Adrenal gland (tissue), 12 donors: ENCODE measurements around the gene MTMR10. TPM values are rescaled to one million over a fixed set of nuclear protein-coding genes. Genes with fewer than 3 reads are reported as not detected.

Experiments used
- DNase-seq, 7 donors: peaks; one replicate each; pipeline ENCODE4 v3.0.0-alpha.2; 2019 to 2020
- H3K27ac ChIP-seq, 5 donors: fragments of 200-600 bp; sonication (generic) in 4 of 5; 1 replicate in 3 of 5; 2 replicates in 2 of 5; pipeline versions ENCODE4 v1.5.1 to v1.8.0; 2016 to 2020; ENCODE audit warnings: mild to moderate bottlenecking in 1 of 5
- H3K27me3 ChIP-seq: fragments of 200-600 bp; 2 replicates; pipeline ENCODE4 v1.8.0; 2021
- H3K36me3 ChIP-seq, 2 donors: fragments of 200-600 bp; replicated peaks in 1 of 2; 1 replicate in 1 of 2; 2 replicates in 1 of 2; pipeline versions ENCODE4 v1.5.1 to v1.8.0; 2018 to 2022
- H3K4me1 ChIP-seq, 2 donors: fragments of 200-600 bp; replicated peaks in 1 of 2; 1 replicate in 1 of 2; 2 replicates in 1 of 2; pipeline versions ENCODE4 v1.5.1 to v1.8.0; 2018 to 2021
- H3K4me3 ChIP-seq, 4 donors: fragments of 200-600 bp; sonication (generic) in 3 of 4; one replicate each; pipeline ENCODE4 v1.5.1; 2016 to 2018
- H3K9me3 ChIP-seq, 3 donors: fragments of 200-600 bp; sonication (generic) in 1 of 3; replicated peaks in 1 of 3; 1 replicate in 2 of 3; 2 replicates in 1 of 3; pipeline versions ENCODE4 v1.5.1 to v1.8.0; 2016 to 2021
- POLR2A ChIP-seq, 2 donors: fragments of 450-650 bp; IDR thresholded peaks; one replicate each; pipeline ENCODE4 v1.6.1; 2017; ENCODE audit warnings: antibody characterized with exemption in 2 of 2, mild to moderate bottlenecking in 2 of 2, moderate library complexity in 1 of 2
- WGBS, 4 donors: extraction: QIAGEN DNeasy Blood & Tissue Kit in 2 of 4; methylation state at CpG; one replicate each; pipeline versions ENCODE4 v1.1.5 to v1.1.7; 2013 to 2017; 5-methylcytosine and 5-hydroxymethylcytosine counted together
- intact Hi-C, 2 donors: fragments of 100-400 bp; cut with DNase I; formaldehyde crosslinking; loops; one replicate each; pipeline versions ENCODE4 v1.14.1 to v1.15.0; 2022 to 2023
- polyA plus RNA-seq, 3 donors: library from polyadenylated mRNA; stranded (reverse); fragments of 200-250 nt in 2 of 3; fragments of 350-450 nt in 1 of 3; fragmentation: Illumina TruSeq in 1 of 3; extraction: RNeasy Lipid Tissue Mini Kit (QIAGEN cat#74804) in 1 of 3; gene quantifications; one replicate each; pipeline ENCODE4 v1.2.3, GENCODE V29; 2013 to 2014
- total RNA-seq, 9 donors: library from RNA; depleted of rRNA in 4 of 9; stranded (reverse); fragments of >200 nt in 4 of 9; fragments of 120-200 nt in 1 of 9; fragmentation: NEBNext Ultra II Directional in 1 of 9; extraction: Animal tissue kit (Norgen Biotek cat#: 25700) in 1 of 9; gene quantifications; one replicate each; pipeline versions ENCODE4 v1.1.0 to v1.2.4, GENCODE V29; 2013 to 2023
- TF ChIP-seq, protein P1 (sequence below), 6 experiments: fragments of 450-650 bp in 4 of 6; fragments of 200-600 bp in 2 of 6; sonication (generic) in 1 of 6; IDR thresholded peaks; 1 replicate in 5 of 6; 2 replicates in 1 of 6; pipeline versions ENCODE4 v1.5.1 to v1.8.0; 2016 to 2021; ENCODE audit warnings: antibody characterized with exemption in 6 of 6, mild to moderate bottlenecking in 2 of 6, moderate library complexity in 1 of 6
- donor health status: healthy with polysubstance abuse.
- donor health status: Bipolar disorder and iron deficiency.
- donor health status: DM: yes; HTN: yes; CAD: no.
- donor health status: DM: no; HTN: no; CAD: no.
- donor health status: DM: no; HTN: no; CAD: no.
- donor health status: DM: yes; HTN: yes; CAD: no.

Gene MTMR10
- total and polyA plus RNA-seq, 12 donors, result 9.2 to 42.7 (median 21.5) TPM

- Histone ChIP-seq H3K36me3 (peaks cover 0 to 76% of the 10 kb centered on the region in 2 donors), H3K9me3 (no peaks in the 10 kb centered on the region), H3K27ac (no peak overlapping the region), H3K27me3 (no peaks in the 10 kb centered on the region), H3K4me1 (no peaks in the 10 kb centered on the region), H3K4me3 (no peak overlapping the region)
- no peak for DNase-seq
- 90 to 95% (median 92%) methylated on average over 13 to 15 of the region's 15 CpGs for WGBS, 4 donors
- TF ChIP-seq, protein P1, sequence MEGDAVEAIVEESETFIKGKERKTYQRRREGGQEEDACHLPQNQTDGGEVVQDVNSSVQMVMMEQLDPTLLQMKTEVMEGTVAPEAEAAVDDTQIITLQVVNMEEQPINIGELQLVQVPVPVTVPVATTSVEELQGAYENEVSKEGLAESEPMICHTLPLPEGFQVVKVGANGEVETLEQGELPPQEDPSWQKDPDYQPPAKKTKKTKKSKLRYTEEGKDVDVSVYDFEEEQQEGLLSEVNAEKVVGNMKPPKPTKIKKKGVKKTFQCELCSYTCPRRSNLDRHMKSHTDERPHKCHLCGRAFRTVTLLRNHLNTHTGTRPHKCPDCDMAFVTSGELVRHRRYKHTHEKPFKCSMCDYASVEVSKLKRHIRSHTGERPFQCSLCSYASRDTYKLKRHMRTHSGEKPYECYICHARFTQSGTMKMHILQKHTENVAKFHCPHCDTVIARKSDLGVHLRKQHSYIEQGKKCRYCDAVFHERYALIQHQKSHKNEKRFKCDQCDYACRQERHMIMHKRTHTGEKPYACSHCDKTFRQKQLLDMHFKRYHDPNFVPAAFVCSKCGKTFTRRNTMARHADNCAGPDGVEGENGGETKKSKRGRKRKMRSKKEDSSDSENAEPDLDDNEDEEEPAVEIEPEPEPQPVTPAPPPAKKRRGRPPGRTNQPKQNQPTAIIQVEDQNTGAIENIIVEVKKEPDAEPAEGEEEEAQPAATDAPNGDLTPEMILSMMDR (IDR thresholded peaks at IDR 0.05), result no peak
- TF ChIP-seq POLR2A (IDR thresholded peaks at IDR 0.05), result no peak
- intact Hi-C loops, result loop anchor here in 1 of 2 donors (10.0 kb wide), 1 partner anchor 63 kb away; no protein-coding TSS in a partner anchor
Measured at GRCh38 chr15:30941520-30941919, 49.9 kb downstream of the MTMR10 start.

- H3K36me3 ChIP-seq, result peaks cover 0 to 73% of the 10 kb centered on the region in 2 donors
- no peak for TF ChIP-seq POLR2A (IDR thresholded peaks at IDR 0.05)
- TF ChIP-seq, protein P1 (IDR thresholded peaks at IDR 0.05), result no peak
- H3K4me3 ChIP-seq, result no peak overlapping the region
- no peaks in the 10 kb centered on the region for H3K4me1 ChIP-seq
- H3K27ac ChIP-seq, result no peak overlapping the region
- DNase-seq, result no peak
- no peaks in the 10 kb centered on the region for H3K9me3 ChIP-seq
- WGBS, 4 donors, result 85 to 91% (median 87%) methylated on average over 4 of the region's 4 CpGs
- intact Hi-C loops, result loop anchor here in 1 of 2 donors (10.0 kb wide), 1 partner anchor 64 kb away; no protein-coding TSS in a partner anchor
- no peaks in the 10 kb centered on the region for H3K27me3 ChIP-seq
Measured at GRCh38 chr15:30940359-30940758, 51.1 kb downstream of the MTMR10 start.

- intact Hi-C loops, result no loop called here
- peaks cover 0 to 77% of the 10 kb centered on the region in 2 donors for H3K36me3 ChIP-seq
- no peaks in the 10 kb centered on the region for H3K9me3 ChIP-seq
- no peaks in the 10 kb centered on the region for H3K4me1 ChIP-seq
- no peak overlapping the region for H3K4me3 ChIP-seq
- H3K27ac ChIP-seq, result no peak overlapping the region
- TF ChIP-seq, protein P1 (IDR thresholded peaks at IDR 0.05), result no peak
- no peak for TF ChIP-seq POLR2A (IDR thresholded peaks at IDR 0.05)
- H3K27me3 ChIP-seq, result no peaks in the 10 kb centered on the region
- DNase-seq, result no peak
- WGBS, 4 donors, result 91 to 95% (median 93%) methylated on average over 7 of the region's 7 CpGs
Measured at GRCh38 chr15:30939161-30939560, 52.3 kb downstream of the MTMR10 start.

GRCh38 chr15:30933293-30933692 lies 58.1 kb downstream of the MTMR10 start:
- no peak for DNase-seq

More at GRCh38 chr15:30933293-30933692, 58.1 kb downstream of the MTMR10 start:
- no peaks in the 10 kb centered on the region for H3K9me3 ChIP-seq
- intact Hi-C loops, result no loop called here
- no peaks in the 10 kb centered on the region for H3K4me1 ChIP-seq
- no peak for TF ChIP-seq POLR2A (IDR thresholded peaks at IDR 0.05)
- TF ChIP-seq, protein P1 (IDR thresholded peaks at IDR 0.05), result no peak
- H3K27me3 ChIP-seq, result no peaks in the 10 kb centered on the region
- H3K4me3 ChIP-seq, result no peak overlapping the region
- no peak overlapping the region for H3K27ac ChIP-seq
- H3K36me3 ChIP-seq, result peaks cover 0 to 51% of the 10 kb centered on the region in 2 donors
